ENCODE measurements around the gene TYMP. TPM values are rescaled to one million over a fixed set of nuclear protein-coding genes. Genes with fewer than 3 reads are reported as not detected.

Gene TYMP
- total and polyA plus RNA-seq, 3 donors from 2014 or later = 12.5 to 25.9 (median 15.4) TPM

- TF ChIP-seq, protein P1, sequence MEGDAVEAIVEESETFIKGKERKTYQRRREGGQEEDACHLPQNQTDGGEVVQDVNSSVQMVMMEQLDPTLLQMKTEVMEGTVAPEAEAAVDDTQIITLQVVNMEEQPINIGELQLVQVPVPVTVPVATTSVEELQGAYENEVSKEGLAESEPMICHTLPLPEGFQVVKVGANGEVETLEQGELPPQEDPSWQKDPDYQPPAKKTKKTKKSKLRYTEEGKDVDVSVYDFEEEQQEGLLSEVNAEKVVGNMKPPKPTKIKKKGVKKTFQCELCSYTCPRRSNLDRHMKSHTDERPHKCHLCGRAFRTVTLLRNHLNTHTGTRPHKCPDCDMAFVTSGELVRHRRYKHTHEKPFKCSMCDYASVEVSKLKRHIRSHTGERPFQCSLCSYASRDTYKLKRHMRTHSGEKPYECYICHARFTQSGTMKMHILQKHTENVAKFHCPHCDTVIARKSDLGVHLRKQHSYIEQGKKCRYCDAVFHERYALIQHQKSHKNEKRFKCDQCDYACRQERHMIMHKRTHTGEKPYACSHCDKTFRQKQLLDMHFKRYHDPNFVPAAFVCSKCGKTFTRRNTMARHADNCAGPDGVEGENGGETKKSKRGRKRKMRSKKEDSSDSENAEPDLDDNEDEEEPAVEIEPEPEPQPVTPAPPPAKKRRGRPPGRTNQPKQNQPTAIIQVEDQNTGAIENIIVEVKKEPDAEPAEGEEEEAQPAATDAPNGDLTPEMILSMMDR (IDR thresholded peaks at IDR 0.05) = no peak
- no peak for TF ChIP-seq POLR2A (IDR thresholded peaks at IDR 0.05)
- Histone ChIP-seq H3K27ac (peak overlapping the region in 1 of 2 donors; percentile 91), H3K4me1 (peaks cover 9% of the 10 kb centered on the region), H3K4me3 (peak overlapping the region; percentile 77 to 94), H3K9me3 (no peaks in the 10 kb centered on the region), H3K36me3 (ENCODE audit: low read depth, missing control alignments) (no peaks in the 10 kb centered on the region), H3K27me3 (no peaks in the 10 kb centered on the region)
- WGBS, 2 donors = 6 to 7% methylated on average over 3 of the region's 3 CpGs
- intact Hi-C loops (cut with DNase I; ENCODE audit: low total_unique reads) = no loop called here
- no peak for DNase-seq
These were observed 20.9 kb downstream of the TYMP start for GRCh38 chr22:50508897-50509296.

GRCh38 chr22:50507991-50508884 lies 21.6 kb downstream of the TYMP start, which contains the start of gene NCAPH2:
NCAPH2 (plus strand) TSS chr22:50508224; CDS start chr22:50508338, 114 bp downstream.
- 1% methylated on average over 18 to 36 of the region's 76 CpGs for WGBS, 2 donors
- intact Hi-C loops (cut with DNase I; ENCODE audit: low total_unique reads) = no loop called here

GRCh38 chr22:50507421-50507990 lies 22.3 kb downstream of the TYMP start, which contains the start of gene LMF2:
LMF2 (minus strand) TSS chr22:50507702; CDS start chr22:50507675, 27 bp downstream.
- no peaks in the 10 kb centered on the region for H3K9me3 ChIP-seq
- DNase-seq = peak; percentile 92
- no peaks in the 10 kb centered on the region for H3K36me3 ChIP-seq (ENCODE audit: low read depth, missing control alignments)
- TF ChIP-seq, protein P1 (IDR thresholded peaks at IDR 0.05) = no peak
- TF ChIP-seq POLR2A (IDR thresholded peaks at IDR 0.05) = no peak
- peaks cover 9% of the 10 kb centered on the region for H3K4me1 ChIP-seq
- H3K27me3 ChIP-seq = no peaks in the 10 kb centered on the region
- H3K27ac ChIP-seq = peak within 1 kb of the TSS; percentile 72 to 91
- WGBS, 2 donors = 0% methylated on average over 28 of the region's 62 CpGs; no CpG with 5 or more reads in 1 of the 2 donors
- peak within 1 kb of the TSS; percentile 81 to 94 for H3K4me3 ChIP-seq
- intact Hi-C loops (cut with DNase I; ENCODE audit: low total_unique reads) = no loop called here

More at GRCh38 chr22:50507991-50508884, 21.6 kb downstream of the TYMP start, which contains the start of gene NCAPH2:
- Histone ChIP-seq H3K27me3 (no peaks in the 10 kb centered on the region), H3K36me3 (ENCODE audit: low read depth, missing control alignments) (no peaks in the 10 kb centered on the region), H3K4me1 (peaks cover 9% of the 10 kb centered on the region), H3K9me3 (no peaks in the 10 kb centered on the region), H3K27ac (peak within 1 kb of the TSS; percentile 72 to 91), H3K4me3 (peak within 1 kb of the TSS; percentile 81 to 94)
- peak; percentile 96 for DNase-seq
- TF ChIP-seq, protein P1 (IDR thresholded peaks at IDR 0.05) = peak in 1 of 3 experiments; percentile 7
- peak; percentile 31 for TF ChIP-seq POLR2A (IDR thresholded peaks at IDR 0.05)

GRCh38 chr22:50506611-50507420 lies 23.0 kb downstream of the TYMP start:
- Histone ChIP-seq H3K27ac (peak overlapping the region; percentile 72 to 85), H3K4me1 (peaks cover 9% of the 10 kb centered on the region), H3K36me3 (ENCODE audit: low read depth, missing control alignments) (no peaks in the 10 kb centered on the region), H3K9me3 (no peaks in the 10 kb centered on the region), H3K27me3 (no peaks in the 10 kb centered on the region), H3K4me3 (peak overlapping the region; percentile 81)
- intact Hi-C loops (cut with DNase I; ENCODE audit: low total_unique reads) = no loop called here
- WGBS, 2 donors = 15 to 24% methylated on average over 7 to 21 of the region's 21 CpGs
- no peak for TF ChIP-seq POLR2A (IDR thresholded peaks at IDR 0.05)
- TF ChIP-seq, protein P1 (IDR thresholded peaks at IDR 0.05) = no peak
- DNase-seq = no peak

Measured in testis (tissue), 3 donors.